Loucy (cell line): ENCODE data around the gene PITPNC1.

Experiments
- H2AFZ ChIP-seq: fragments of 200-600 bp; sonication (generic); 2 replicates; pipeline ENCODE4 v1.6.0; 2016; ENCODE audit warnings: antibody characterized with exemption, mild to moderate bottlenecking, low read length, moderate library complexity
- H3F3A ChIP-seq: fragments of 200-600 bp; 2 replicates; pipeline ENCODE4 v1.6.0; 2016; ENCODE audit warnings: antibody characterized with exemption, low read depth, mild to moderate bottlenecking
- H3K27me3 ChIP-seq: fragments of 200-600 bp; sonication (generic); 2 replicates; pipeline ENCODE4 v1.6.1; 2014; ENCODE audit warnings: low read length, mild to moderate bottlenecking; ENCODE audit not compliant: insufficient read depth, poor library complexity, severe bottlenecking
- H3K36me3 ChIP-seq: fragments of 200-600 bp; sonication (generic); 2 replicates; pipeline ENCODE4 v1.6.1; 2016; ENCODE audit warnings: low read length; ENCODE audit not compliant: insufficient read depth
- H3K4me1 ChIP-seq: fragments of 200-600 bp; sonication (generic); 2 replicates; pipeline ENCODE4 v1.5.1; 2014; ENCODE audit warnings: low read length, mild to moderate bottlenecking; ENCODE audit not compliant: insufficient read depth, poor library complexity, severe bottlenecking
- H3K4me2 ChIP-seq: fragments of 200-600 bp; sonication (generic); 2 replicates; pipeline ENCODE4 v1.6.0; 2014; ENCODE audit warnings: antibody characterized with exemption, low read length, low read depth, mild to moderate bottlenecking; ENCODE audit not compliant: poor library complexity, severe bottlenecking
- H3K4me3 ChIP-seq: fragments of 200-600 bp; sonication (generic); 2 replicates; pipeline ENCODE4 v1.5.1; 2014; ENCODE audit warnings: low read length, mild to moderate bottlenecking, mixed read lengths; ENCODE audit not compliant: poor library complexity, severe bottlenecking
- H3K79me2 ChIP-seq: fragments of 200-600 bp; sonication (generic); 2 replicates; pipeline ENCODE4 v1.6.1; 2014; ENCODE audit warnings: low read length; ENCODE audit not compliant: insufficient read depth
- H3K9ac ChIP-seq: fragments of 200-600 bp; sonication (generic); 2 replicates; pipeline ENCODE4 v1.6.0; 2014; ENCODE audit warnings: mild to moderate bottlenecking, low read depth, low read length, moderate library complexity; ENCODE audit not compliant: poor library complexity, severe bottlenecking
- H3K9me2 ChIP-seq: fragments of 200-600 bp; sonication (generic); replicated peaks from 2 replicates; pipeline ENCODE4 v1.6.1; 2016; ENCODE audit warnings: low read depth, low read length, mixed read lengths
- H3K9me3 ChIP-seq: fragments of 200-600 bp; sonication (generic); 2 replicates; pipeline ENCODE4 v1.6.1; 2014; ENCODE audit warnings: mild to moderate bottlenecking, antibody characterized with exemption, low read length, low read depth; ENCODE audit not compliant: insufficient read depth
- H4K20me1 ChIP-seq: fragments of 200-600 bp; sonication (generic); 2 replicates; pipeline ENCODE4 v1.6.0; 2014; ENCODE audit warnings: antibody characterized with exemption, low read length, mild to moderate bottlenecking; ENCODE audit not compliant: insufficient read depth, poor library complexity, severe bottlenecking
- CTCF ChIP-seq: fragments of 200-600 bp; sonication (generic); conservative IDR thresholded peaks from 2 replicates; pipeline ENCODE4 v1.5.1; 2014; ENCODE audit warnings: mild to moderate bottlenecking, antibody characterized with exemption, low read length
- EZH2phosphoT487 ChIP-seq: fragments of 200-600 bp; IDR thresholded peaks from 2 replicates; pipeline ENCODE4 v1.6.1; 2018; ENCODE audit warnings: antibody characterized with exemption, mild to moderate bottlenecking, moderate library complexity, borderline replicate concordance

Gene PITPNC1

GRCh38 chr17:67662712-67663111 is 285.6 kb downstream of the PITPNC1 start:
- Histone ChIP-seq H3F3A (no peaks in the 10 kb centered on the region), H3K9me3 (peaks cover 6% of the 10 kb centered on the region; the same call in 1 of the 2 replicates), H3K4me1 (no peaks in the 10 kb centered on the region), H4K20me1 (no peaks in the 10 kb centered on the region), H3K9me2 (no peaks in the 10 kb centered on the region), H3K79me2 (no peaks in the 10 kb centered on the region), H3K9ac (no peak overlapping the region), H3K27me3 (no peaks in the 10 kb centered on the region), H3K36me3 (no peaks in the 10 kb centered on the region), H2AFZ (no peak overlapping the region), H3K4me2 (no peak overlapping the region), H3K4me3 (no peak overlapping the region)
- TF ChIP-seq EZH2phosphoT487 (no peak), CTCF (no peak)

GRCh38 chr17:67663457-67663856 is 286.4 kb downstream of the PITPNC1 start:
- H3K4me1 ChIP-seq = no peaks in the 10 kb centered on the region
- H3K36me3 ChIP-seq = no peaks in the 10 kb centered on the region
- no peak for TF ChIP-seq EZH2phosphoT487
- peak; percentile 19; the same call in 1 of the 2 replicates for TF ChIP-seq CTCF
- H2AFZ ChIP-seq = no peak overlapping the region
- no peaks in the 10 kb centered on the region for H4K20me1 ChIP-seq
- no peaks in the 10 kb centered on the region for H3K27me3 ChIP-seq
- no peak overlapping the region for H3K4me2 ChIP-seq
- H3K79me2 ChIP-seq = no peaks in the 10 kb centered on the region
- H3K9me2 ChIP-seq = no peaks in the 10 kb centered on the region
- no peaks in the 10 kb centered on the region for H3F3A ChIP-seq
- H3K4me3 ChIP-seq = no peak overlapping the region
- H3K9ac ChIP-seq = no peak overlapping the region
- H3K9me3 ChIP-seq = peaks cover 3% of the 10 kb centered on the region; the same call in 1 of the 2 replicates

GRCh38 chr17:67666028-67666427 is 288.9 kb downstream of the PITPNC1 start:
- Histone ChIP-seq H3K36me3 (peaks cover 4% of the 10 kb centered on the region; the same call in 1 of the 2 replicates), H3F3A (no peaks in the 10 kb centered on the region), H3K9ac (no peak overlapping the region), H3K4me1 (no peaks in the 10 kb centered on the region), H3K4me2 (no peak overlapping the region), H3K79me2 (no peaks in the 10 kb centered on the region), H3K4me3 (no peak overlapping the region), H3K9me2 (no peaks in the 10 kb centered on the region), H3K9me3 (no peaks in the 10 kb centered on the region), H3K27me3 (no peaks in the 10 kb centered on the region), H4K20me1 (no peaks in the 10 kb centered on the region), H2AFZ (no peak overlapping the region)
- TF ChIP-seq EZH2phosphoT487 = no peak
- TF ChIP-seq CTCF = no peak
